Hepatocyte (in vitro differentiated cells): ENCODE results near the gene COL13A1. TPM values are rescaled to one million over a fixed set of nuclear protein-coding genes. Genes with fewer than 3 reads are reported as not detected.

ENCODE experiments used
- DNase-seq: peaks from one replicate; pipeline ENCODE4 v3.0.0-alpha.2; 2016; ENCODE audit warnings: low spot score
- H2AFZ ChIP-seq: fragments of 200-600 bp; sonication (generic); 2 replicates; pipeline ENCODE4 v1.6.0; 2016; ENCODE audit warnings: antibody characterized with exemption, mild to moderate bottlenecking
- H3K27ac ChIP-seq: fragments of 200-600 bp; sonication (generic); 2 replicates; pipeline ENCODE4 v1.5.1; 2016; ENCODE audit warnings: mild to moderate bottlenecking
- H3K27me3 ChIP-seq: fragments of 200-600 bp; sonication (generic); 2 replicates; pipeline ENCODE4 v1.6.1; 2016
- H3K36me3 ChIP-seq: fragments of 200-600 bp; sonication (generic); replicated peaks from 2 replicates; pipeline ENCODE4 v1.5.1; 2016; ENCODE audit warnings: low read depth; ENCODE audit not compliant: insufficient read depth
- H3K4me1 ChIP-seq: fragments of 200-600 bp; sonication (generic); 2 replicates; pipeline ENCODE4 v1.5.1; 2016; ENCODE audit warnings: mild to moderate bottlenecking, moderate library complexity; ENCODE audit not compliant: insufficient read depth
- H3K4me2 ChIP-seq: fragments of 200-600 bp; sonication (generic); 2 replicates; pipeline ENCODE4 v1.6.0; 2016
- H3K4me3 ChIP-seq: fragments of 200-600 bp; sonication (generic); 2 replicates; pipeline ENCODE4 v1.5.1; 2016; ENCODE audit warnings: mild to moderate bottlenecking
- H3K79me2 ChIP-seq: fragments of 200-600 bp; sonication (generic); 2 replicates; pipeline ENCODE4 v1.6.0; 2017; ENCODE audit warnings: mild to moderate bottlenecking
- H3K9me2 ChIP-seq: fragments of 200-600 bp; sonication (generic); replicated peaks from 2 replicates; pipeline ENCODE4 v1.6.0; 2017; ENCODE audit warnings: mild to moderate bottlenecking; ENCODE audit not compliant: insufficient read depth
- H3K9me3 ChIP-seq: fragments of 200-600 bp; sonication (generic); 2 replicates; pipeline ENCODE4 v1.5.1; 2016; ENCODE audit warnings: low read depth, mild to moderate bottlenecking
- H4K20me1 ChIP-seq: fragments of 200-600 bp; sonication (generic); 2 replicates; pipeline ENCODE4 v1.6.0; 2016; ENCODE audit warnings: mild to moderate bottlenecking; ENCODE audit not compliant: insufficient read depth, poor library complexity, severe bottlenecking
- EZH2 ChIP-seq: fragments of 200-600 bp; sonication (generic); IDR thresholded peaks from 2 replicates; pipeline ENCODE4 v1.6.1; 2016; ENCODE audit warnings: antibody characterized with exemption, mild to moderate bottlenecking, borderline replicate concordance
- EZH2phosphoT487 ChIP-seq: fragments of 200-600 bp; sonication (generic); IDR thresholded peaks from one replicate; pipeline ENCODE4 v1.6.1; 2018; ENCODE audit warnings: antibody characterized with exemption, mild to moderate bottlenecking, low read depth, moderate library complexity; ENCODE audit not compliant: unreplicated experiment, severe bottlenecking
- WGBS: methylation state at CpG from one replicate; pipeline ENCODE4 v1.1.6; 2016; ENCODE audit warnings: low lambda C conversion rate; ENCODE audit errors: missing lambda C conversion rate; 5-methylcytosine and 5-hydroxymethylcytosine counted together
- polyA plus RNA-seq: library from polyadenylated mRNA; unstranded; fragments of >200 nt; fragmentation: Nextera tagmentation; extraction: Ambion mirVana; gene quantifications from 2 replicates; pipeline ENCODE4 v1.2.1, GENCODE V29; 2016
- total RNA-seq: library from RNA; depleted of rRNA; stranded (reverse); fragments of >200 nt; gene quantifications from 2 replicates; pipeline ENCODE4 v1.2.3, GENCODE V29; 2014
- TF ChIP-seq, protein P1 (sequence below): fragments of 200-600 bp; sonication (generic); IDR thresholded peaks from 2 replicates; pipeline ENCODE4 v1.5.1; 2016; ENCODE audit warnings: antibody characterized with exemption, mild to moderate bottlenecking; ENCODE audit not compliant: poor library complexity

The COL13A1 gene
- total and polyA plus RNA-seq, 2 experiments from 2014 or later, result 4.5 to 8.5 TPM

DNA sequence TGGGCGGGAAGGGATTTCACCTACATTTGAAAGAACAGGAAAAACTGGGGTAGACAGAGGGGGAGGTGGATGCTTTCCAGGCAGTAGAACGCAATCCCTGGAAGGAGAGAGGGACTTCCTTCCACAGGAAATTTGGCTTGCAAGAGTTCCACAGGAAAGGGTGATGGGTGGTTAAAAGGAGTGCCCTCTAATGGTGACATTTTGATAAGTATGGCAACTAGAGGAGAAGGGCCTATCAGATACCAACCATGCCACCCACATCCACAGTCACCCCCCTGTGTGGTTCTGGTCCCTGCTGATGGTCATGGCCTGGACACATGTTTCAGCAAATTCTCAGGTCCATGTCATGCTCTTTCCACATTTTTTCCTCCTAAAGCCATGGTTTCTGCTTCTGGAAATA lies 27.1 kb upstream of the COL13A1 start:
- H3K4me2 ChIP-seq, result no peak overlapping the region
- WGBS, result 90% methylated on average over 2 of the region's 2 CpGs
- H3K9me3 ChIP-seq, result no peaks in the 10 kb centered on the region
- no peaks in the 10 kb centered on the region for H3K79me2 ChIP-seq
- H3K4me3 ChIP-seq, result no peak overlapping the region
- TF ChIP-seq EZH2phosphoT487 (no peak), EZH2 (no peak)
- TF ChIP-seq, protein P1, sequence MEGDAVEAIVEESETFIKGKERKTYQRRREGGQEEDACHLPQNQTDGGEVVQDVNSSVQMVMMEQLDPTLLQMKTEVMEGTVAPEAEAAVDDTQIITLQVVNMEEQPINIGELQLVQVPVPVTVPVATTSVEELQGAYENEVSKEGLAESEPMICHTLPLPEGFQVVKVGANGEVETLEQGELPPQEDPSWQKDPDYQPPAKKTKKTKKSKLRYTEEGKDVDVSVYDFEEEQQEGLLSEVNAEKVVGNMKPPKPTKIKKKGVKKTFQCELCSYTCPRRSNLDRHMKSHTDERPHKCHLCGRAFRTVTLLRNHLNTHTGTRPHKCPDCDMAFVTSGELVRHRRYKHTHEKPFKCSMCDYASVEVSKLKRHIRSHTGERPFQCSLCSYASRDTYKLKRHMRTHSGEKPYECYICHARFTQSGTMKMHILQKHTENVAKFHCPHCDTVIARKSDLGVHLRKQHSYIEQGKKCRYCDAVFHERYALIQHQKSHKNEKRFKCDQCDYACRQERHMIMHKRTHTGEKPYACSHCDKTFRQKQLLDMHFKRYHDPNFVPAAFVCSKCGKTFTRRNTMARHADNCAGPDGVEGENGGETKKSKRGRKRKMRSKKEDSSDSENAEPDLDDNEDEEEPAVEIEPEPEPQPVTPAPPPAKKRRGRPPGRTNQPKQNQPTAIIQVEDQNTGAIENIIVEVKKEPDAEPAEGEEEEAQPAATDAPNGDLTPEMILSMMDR, result no peak
- no peaks in the 10 kb centered on the region for H3K4me1 ChIP-seq
- no peak for DNase-seq
- no peak overlapping the region for H2AFZ ChIP-seq
- H3K9me2 ChIP-seq, result no peaks in the 10 kb centered on the region
- H3K36me3 ChIP-seq, result no peaks in the 10 kb centered on the region
- no peak overlapping the region for H3K27ac ChIP-seq
- no peaks in the 10 kb centered on the region for H3K27me3 ChIP-seq
- H4K20me1 ChIP-seq, result no peaks in the 10 kb centered on the region

DNA sequence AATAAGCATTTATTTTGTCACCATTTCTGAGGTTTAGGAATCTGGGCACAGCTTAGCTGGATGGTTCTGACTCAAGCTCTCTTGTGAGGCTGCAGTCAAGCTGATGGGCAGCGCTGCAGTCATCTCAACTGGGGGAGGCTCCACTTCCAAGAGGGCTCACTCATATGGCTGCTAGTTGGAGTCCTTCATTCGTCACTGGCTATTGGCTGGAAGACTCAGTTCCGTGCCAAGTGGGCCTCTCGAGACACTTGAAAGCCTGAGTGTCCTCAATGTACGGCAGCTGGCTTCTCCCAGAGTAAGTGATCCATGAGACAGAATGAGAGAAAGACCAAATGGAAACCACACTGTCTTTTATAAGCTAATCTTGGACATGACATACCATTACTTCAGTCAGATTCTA lies 21.6 kb upstream of the COL13A1 start:
- Histone ChIP-seq H2AFZ (no peak overlapping the region), H3K79me2 (no peaks in the 10 kb centered on the region), H3K9me2 (no peaks in the 10 kb centered on the region), H3K9me3 (no peaks in the 10 kb centered on the region), H3K36me3 (no peaks in the 10 kb centered on the region), H3K27me3 (no peaks in the 10 kb centered on the region), H4K20me1 (no peaks in the 10 kb centered on the region), H3K4me2 (no peak overlapping the region), H3K27ac (no peak overlapping the region), H3K4me3 (no peak overlapping the region), H3K4me1 (no peaks in the 10 kb centered on the region)
- 83% methylated on average over 5 of the region's 5 CpGs for WGBS
- no peak for DNase-seq
- TF ChIP-seq EZH2, result no peak
- TF ChIP-seq, protein P1, result no peak
- TF ChIP-seq EZH2phosphoT487, result no peak

DNA sequence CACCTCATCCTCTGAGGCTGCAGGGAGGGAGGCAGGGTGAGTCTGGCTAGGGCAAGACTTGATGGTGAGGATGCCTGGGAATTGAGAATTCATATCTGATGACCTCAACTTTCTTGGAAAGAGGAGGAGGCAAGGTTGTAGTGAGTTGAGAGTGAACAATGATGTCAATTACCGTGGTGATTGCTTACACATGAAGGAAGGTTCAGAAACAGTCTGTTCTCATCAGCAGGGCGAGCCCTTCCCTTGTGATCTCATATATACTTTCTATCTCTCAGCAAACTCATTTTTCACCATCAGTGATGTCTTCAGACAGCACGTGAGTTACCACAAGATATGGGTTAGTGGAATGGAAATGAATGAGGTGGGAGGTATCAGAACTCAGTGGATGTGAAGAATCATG lies 20.1 kb upstream of the COL13A1 start:
- H3K4me3 ChIP-seq, result no peak overlapping the region
- no peak overlapping the region for H2AFZ ChIP-seq
- no peak overlapping the region for H3K27ac ChIP-seq
- no peaks in the 10 kb centered on the region for H3K9me2 ChIP-seq
- no peak for DNase-seq
- H3K36me3 ChIP-seq, result no peaks in the 10 kb centered on the region
- no peaks in the 10 kb centered on the region for H3K79me2 ChIP-seq
- 46% methylated on average over 3 of the region's 3 CpGs for WGBS
- H3K4me2 ChIP-seq, result no peak overlapping the region
- H3K4me1 ChIP-seq, result no peaks in the 10 kb centered on the region
- H3K27me3 ChIP-seq, result peaks cover 6% of the 10 kb centered on the region
- H4K20me1 ChIP-seq, result no peaks in the 10 kb centered on the region
- TF ChIP-seq, protein P1, result no peak
- TF ChIP-seq EZH2phosphoT487 (no peak), EZH2 (no peak)
- no peaks in the 10 kb centered on the region for H3K9me3 ChIP-seq

DNA sequence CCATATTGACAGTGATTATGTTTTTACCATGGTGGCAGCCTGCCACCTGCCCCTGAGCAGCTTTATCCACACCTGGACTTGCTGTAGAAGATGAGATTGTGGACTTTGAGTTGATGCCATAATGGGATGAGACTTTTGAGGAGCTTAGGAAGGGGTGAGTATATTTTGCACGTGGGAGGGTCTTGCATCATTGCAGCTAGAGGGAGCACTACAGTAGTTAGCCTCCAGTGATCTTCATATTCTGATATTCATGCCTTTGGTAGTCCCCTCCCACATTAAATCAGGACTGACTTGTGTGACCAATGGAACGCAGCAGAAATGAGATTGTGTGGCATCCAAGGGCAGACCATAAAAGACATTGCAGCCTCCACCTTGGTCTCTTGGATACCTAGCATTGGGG lies 18.2 kb upstream of the COL13A1 start:
- WGBS, result 58% methylated on average over 2 of the region's 2 CpGs
- no peak overlapping the region for H3K27ac ChIP-seq
- H4K20me1 ChIP-seq, result no peaks in the 10 kb centered on the region
- H3K9me3 ChIP-seq, result no peaks in the 10 kb centered on the region
- no peaks in the 10 kb centered on the region for H3K9me2 ChIP-seq
- DNase-seq, result no peak
- TF ChIP-seq EZH2, result no peak
- TF ChIP-seq EZH2phosphoT487, result no peak
- TF ChIP-seq, protein P1, result no peak
- H3K4me1 ChIP-seq, result no peaks in the 10 kb centered on the region
- no peak overlapping the region for H3K4me2 ChIP-seq
- H3K36me3 ChIP-seq, result no peaks in the 10 kb centered on the region
- H3K27me3 ChIP-seq, result peaks cover 6% of the 10 kb centered on the region
- no peak overlapping the region for H2AFZ ChIP-seq
- no peak overlapping the region for H3K4me3 ChIP-seq
- H3K79me2 ChIP-seq, result no peaks in the 10 kb centered on the region
